Mesothelial cell of epicardium (in vitro differentiated cells): ENCODE results near the gene TSPOAP1. TPM values are rescaled to one million over a fixed set of nuclear protein-coding genes. Genes with fewer than 3 reads are reported as not detected.

Experiments
- DNase-seq, 2 experiments: peaks; one replicate each; pipeline ENCODE4 v3.0.0; 2021; ENCODE audit warnings: low spot score in 2 of 2; ENCODE audit not compliant: unreplicated experiment in 2 of 2
- H3K27ac Mint-ChIP-seq: 2 replicates; pipeline ENCODE4 v1.8.0; 2021; ENCODE audit warnings: mixed read lengths
- H3K27me3 Mint-ChIP-seq: 2 replicates; pipeline ENCODE4 v1.8.0; 2021; ENCODE audit warnings: low read depth, mixed read lengths
- H3K36me3 Mint-ChIP-seq: 2 replicates; pipeline ENCODE4 v1.8.0; 2021; ENCODE audit warnings: mixed read lengths
- H3K4me1 Mint-ChIP-seq: 2 replicates; pipeline ENCODE4 v1.8.0; 2021; ENCODE audit warnings: mixed read lengths
- H3K4me3 Mint-ChIP-seq: 2 replicates; pipeline ENCODE4 v1.8.0; 2021; ENCODE audit warnings: mild to moderate bottlenecking, moderate library complexity, mixed read lengths
- H3K9me3 Mint-ChIP-seq: 2 replicates; pipeline ENCODE4 v1.8.0; 2021; ENCODE audit warnings: mixed read lengths
- total RNA-seq: library from RNA; stranded (reverse); gene quantifications from 3 replicates; pipeline ENCODE4 v1.2.1, GENCODE V29; 2021
- TF ChIP-seq, protein P1 (sequence below): fragments of 200-600 bp; sonication (generic); IDR thresholded peaks from one replicate; pipeline ENCODE4 v1.5.0; 2021; ENCODE audit warnings: antibody characterized with exemption; ENCODE audit not compliant: unreplicated experiment

TSPOAP1 gene
- total RNA-seq, 1 donor from 2014 or later, result 87.2 TPM

DNA sequence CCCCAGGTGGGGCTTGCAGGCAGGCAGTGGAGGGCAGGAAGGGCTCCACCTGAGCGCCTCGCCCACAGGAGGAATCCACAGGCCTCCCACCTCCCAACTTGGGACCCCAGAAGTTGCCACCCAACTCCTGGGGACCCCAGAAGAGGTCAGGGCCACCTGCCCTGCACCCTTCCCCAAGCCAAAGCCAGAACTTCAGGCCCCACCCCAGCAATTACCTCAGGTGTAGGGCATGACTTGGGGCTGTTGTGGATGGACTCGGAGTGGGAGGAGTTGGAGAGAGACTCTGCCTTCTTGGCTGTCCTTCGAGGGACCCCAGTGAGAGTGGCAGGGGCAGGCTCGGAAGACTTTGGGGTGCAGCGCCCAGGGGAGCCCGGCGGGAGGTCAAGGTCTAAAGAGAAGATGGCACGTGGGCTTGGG lies 10.5 kb downstream of the TSPOAP1 start:
- peak in 1 of 2 experiments; percentile 14 for DNase-seq

DNA sequence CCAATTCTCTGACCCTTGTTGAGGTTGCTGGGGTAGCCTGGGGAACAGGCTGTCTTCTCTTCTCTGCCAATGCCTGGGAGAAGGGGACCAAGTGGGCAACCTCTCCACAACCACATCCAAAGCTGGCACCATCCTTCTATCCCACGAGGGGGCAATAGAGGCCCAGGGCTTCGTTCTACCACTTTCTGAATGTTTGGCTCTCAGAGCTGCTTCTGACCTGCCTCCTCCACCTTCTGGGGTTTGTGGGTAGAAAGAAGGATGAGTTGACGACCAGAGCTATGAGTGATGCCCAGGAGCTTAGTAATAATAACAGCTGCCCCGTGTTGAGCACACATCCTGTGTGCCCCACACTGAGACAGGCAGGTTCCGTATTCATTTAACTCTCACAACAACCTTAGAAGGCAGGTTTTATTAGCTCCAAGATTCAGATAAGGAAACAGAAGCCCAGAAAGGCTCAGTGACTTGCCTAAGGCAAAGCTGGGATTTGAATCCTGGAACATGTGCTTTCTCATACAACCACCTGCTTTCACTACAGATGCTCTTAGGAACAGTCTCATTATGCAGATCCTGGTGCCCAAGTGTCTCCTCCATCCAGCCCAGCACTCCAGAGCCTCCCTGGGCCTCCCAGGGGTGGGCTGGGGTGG lies 11.1 kb downstream of the TSPOAP1 start:
- Mint-ChIP-seq H3K9me3 (no peaks in the 10 kb centered on the region), H3K27me3 (no peaks in the 10 kb centered on the region), H3K27ac (peak overlapping the region; percentile 39), H3K4me3 (no peak overlapping the region), H3K4me1 (no peaks in the 10 kb centered on the region), H3K36me3 (peaks cover 20% of the 10 kb centered on the region)
- DNase-seq, result peak; percentile 18 to 61
- TF ChIP-seq, protein P1, sequence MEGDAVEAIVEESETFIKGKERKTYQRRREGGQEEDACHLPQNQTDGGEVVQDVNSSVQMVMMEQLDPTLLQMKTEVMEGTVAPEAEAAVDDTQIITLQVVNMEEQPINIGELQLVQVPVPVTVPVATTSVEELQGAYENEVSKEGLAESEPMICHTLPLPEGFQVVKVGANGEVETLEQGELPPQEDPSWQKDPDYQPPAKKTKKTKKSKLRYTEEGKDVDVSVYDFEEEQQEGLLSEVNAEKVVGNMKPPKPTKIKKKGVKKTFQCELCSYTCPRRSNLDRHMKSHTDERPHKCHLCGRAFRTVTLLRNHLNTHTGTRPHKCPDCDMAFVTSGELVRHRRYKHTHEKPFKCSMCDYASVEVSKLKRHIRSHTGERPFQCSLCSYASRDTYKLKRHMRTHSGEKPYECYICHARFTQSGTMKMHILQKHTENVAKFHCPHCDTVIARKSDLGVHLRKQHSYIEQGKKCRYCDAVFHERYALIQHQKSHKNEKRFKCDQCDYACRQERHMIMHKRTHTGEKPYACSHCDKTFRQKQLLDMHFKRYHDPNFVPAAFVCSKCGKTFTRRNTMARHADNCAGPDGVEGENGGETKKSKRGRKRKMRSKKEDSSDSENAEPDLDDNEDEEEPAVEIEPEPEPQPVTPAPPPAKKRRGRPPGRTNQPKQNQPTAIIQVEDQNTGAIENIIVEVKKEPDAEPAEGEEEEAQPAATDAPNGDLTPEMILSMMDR, result peak; percentile 51

More for the DNA sequence above, 10.5 kb downstream of the TSPOAP1 start:
- Mint-ChIP-seq H3K36me3 (peaks cover 20% of the 10 kb centered on the region), H3K4me3 (no peak overlapping the region), H3K27me3 (no peaks in the 10 kb centered on the region), H3K27ac (no peak overlapping the region), H3K4me1 (no peaks in the 10 kb centered on the region), H3K9me3 (no peaks in the 10 kb centered on the region)
- TF ChIP-seq, protein P1, result no peak

DNA sequence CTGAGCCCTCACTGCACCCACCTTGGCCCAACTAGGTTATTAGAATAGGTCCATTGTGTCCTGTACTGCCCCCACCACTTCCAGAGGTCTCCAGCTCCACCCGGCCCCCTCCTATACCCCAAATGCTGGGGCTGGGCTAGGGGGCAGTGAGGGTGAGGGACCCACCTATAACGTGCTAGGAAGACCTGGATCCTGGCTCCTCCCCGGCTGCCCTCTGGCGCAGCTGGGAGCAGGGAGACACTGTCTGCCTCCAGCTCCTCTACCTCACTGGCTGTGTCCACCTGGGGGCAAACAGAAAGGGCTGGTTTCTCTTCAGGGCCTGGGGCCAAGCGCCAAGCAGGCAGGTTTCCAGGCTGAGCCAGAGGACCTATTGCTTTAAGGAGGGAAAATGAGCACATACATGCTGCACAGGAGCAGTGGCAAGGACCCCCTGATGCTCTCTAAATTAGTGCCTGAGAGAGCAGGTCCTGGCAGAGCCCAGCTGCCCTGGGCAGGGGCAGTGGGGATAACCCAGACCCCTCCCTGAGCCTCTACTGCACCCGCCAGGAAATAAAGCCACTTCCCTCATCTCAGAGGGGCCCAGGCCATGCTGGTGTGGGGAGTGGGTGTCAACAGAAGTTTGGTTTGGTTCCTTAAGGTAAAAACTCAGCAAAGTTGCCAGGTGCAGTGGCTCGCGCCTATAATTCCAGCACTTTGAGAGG lies 12.2 kb downstream of the TSPOAP1 start:
- no peak overlapping the region for H3K27ac Mint-ChIP-seq
- H3K27me3 Mint-ChIP-seq, result no peaks in the 10 kb centered on the region
- H3K4me3 Mint-ChIP-seq, result no peak overlapping the region
- no peaks in the 10 kb centered on the region for H3K4me1 Mint-ChIP-seq
- H3K9me3 Mint-ChIP-seq, result no peaks in the 10 kb centered on the region
- peaks cover 19% of the 10 kb centered on the region for H3K36me3 Mint-ChIP-seq
- peak in 1 of 2 experiments; percentile 6 for DNase-seq
- TF ChIP-seq, protein P1, result no peak

DNA sequence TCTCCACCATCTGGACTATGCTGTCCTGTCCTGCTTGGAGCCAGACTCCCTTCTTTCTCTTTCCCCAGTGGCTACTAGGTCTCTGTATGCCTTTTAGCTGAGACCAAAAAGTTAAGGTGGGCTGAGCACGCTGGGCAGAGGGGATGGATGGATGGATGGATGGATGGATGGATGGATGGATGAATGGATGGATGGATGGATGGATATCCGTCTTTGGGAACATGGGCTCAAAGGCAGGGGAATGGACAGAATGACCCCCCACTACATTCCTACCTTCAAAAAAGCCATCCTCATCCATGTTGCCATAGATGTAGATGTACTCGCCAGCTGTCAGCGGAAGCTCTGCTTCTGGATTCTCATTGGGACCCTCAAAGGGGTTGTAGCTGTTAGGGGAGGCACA lies 12.8 kb downstream of the TSPOAP1 start:
- no peaks in the 10 kb centered on the region for H3K9me3 Mint-ChIP-seq
- no peak for DNase-seq
- no peaks in the 10 kb centered on the region for H3K4me1 Mint-ChIP-seq
- no peak overlapping the region for H3K4me3 Mint-ChIP-seq
- H3K27ac Mint-ChIP-seq, result no peak overlapping the region
- H3K36me3 Mint-ChIP-seq, result peaks cover 16% of the 10 kb centered on the region
- no peaks in the 10 kb centered on the region for H3K27me3 Mint-ChIP-seq
- TF ChIP-seq, protein P1, result no peak

DNA sequence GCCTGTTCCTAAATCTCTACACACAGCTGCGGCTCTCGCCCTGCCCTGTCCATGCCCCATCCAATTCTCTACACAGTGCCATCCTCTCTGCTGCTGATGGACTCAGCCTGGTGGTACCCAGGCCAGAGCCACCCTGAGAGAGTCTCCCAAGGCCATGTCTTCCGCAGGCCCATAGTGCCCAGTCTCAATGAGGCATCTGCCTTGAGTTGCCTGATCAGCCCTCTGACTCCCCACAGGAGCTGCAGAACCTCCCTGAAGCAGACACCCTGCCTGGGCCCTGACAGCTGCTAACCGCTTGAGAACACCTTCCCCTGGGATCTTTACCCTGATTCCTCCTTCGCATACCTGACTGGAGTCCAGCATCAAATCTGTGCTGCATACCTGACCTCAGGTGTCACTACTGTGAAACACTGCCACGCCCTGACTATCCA lies 13.3 kb downstream of the TSPOAP1 start:
- TF ChIP-seq, protein P1, result no peak
- H3K4me1 Mint-ChIP-seq, result no peaks in the 10 kb centered on the region
- H3K27me3 Mint-ChIP-seq, result no peaks in the 10 kb centered on the region

More for the DNA sequence above, 13.3 kb downstream of the TSPOAP1 start:
- Mint-ChIP-seq H3K9me3 (no peaks in the 10 kb centered on the region), H3K27ac (no peak overlapping the region), H3K4me3 (no peak overlapping the region), H3K36me3 (peaks cover 15% of the 10 kb centered on the region)
- no peak for DNase-seq
